Measurements from ENCODE around the gene DOCK6. TPM values are rescaled to one million over a fixed set of nuclear protein-coding genes. Genes with fewer than 3 reads are reported as not detected.
A peak's percentile ranks its signal among the peaks of the same experiment; 100 is the strongest.

DOCK6 gene
- total and polyA plus RNA-seq, 10 of the 15 experiments (the other 5 are each of a cell fraction or from before 2014, with no cell fraction given): 0.76 to 24.8 (median 4.7) TPM

- TF ChIP-seq ETV6 (conservative IDR thresholded peaks at IDR 0.05 in 1 of 2, IDR thresholded peaks at IDR 0.05 in 1 of 2; ENCODE audit: borderline replicate concordance in 1 of 2, low read depth in 1 of 2): no peak
- no peak for TF ChIP-seq POLR2A (IDR thresholded peaks at IDR 0.05; ENCODE audit: low read depth, low read length)
- TF ChIP-seq, protein P1, sequence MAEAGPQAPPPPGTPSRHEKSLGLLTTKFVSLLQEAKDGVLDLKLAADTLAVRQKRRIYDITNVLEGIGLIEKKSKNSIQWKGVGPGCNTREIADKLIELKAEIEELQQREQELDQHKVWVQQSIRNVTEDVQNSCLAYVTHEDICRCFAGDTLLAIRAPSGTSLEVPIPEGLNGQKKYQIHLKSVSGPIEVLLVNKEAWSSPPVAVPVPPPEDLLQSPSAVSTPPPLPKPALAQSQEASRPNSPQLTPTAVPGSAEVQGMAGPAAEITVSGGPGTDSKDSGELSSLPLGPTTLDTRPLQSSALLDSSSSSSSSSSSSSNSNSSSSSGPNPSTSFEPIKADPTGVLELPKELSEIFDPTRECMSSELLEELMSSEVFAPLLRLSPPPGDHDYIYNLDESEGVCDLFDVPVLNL (IDR thresholded peaks at IDR 0.05; ENCODE audit: low read depth, low read length): no peak
- TF ChIP-seq KDM1A (IDR thresholded peaks at IDR 0.05; ENCODE audit: borderline replicate concordance): no peak
- TF ChIP-seq NBN (IDR thresholded peaks at IDR 0.05): no peak
- TF ChIP-seq CREM (IDR thresholded peaks at IDR 0.05; ENCODE audit: low read depth): no peak
- no peak for TF ChIP-seq BCLAF1 (IDR thresholded peaks at IDR 0.05)
- TF ChIP-seq STAT1 (conservative IDR thresholded peaks at IDR 0.05): no peak
- TF ChIP-seq RBBP5 (conservative IDR thresholded peaks at IDR 0.05): no peak
Observed at GRCh38 chr19:11240008-11240444, 22.3 kb downstream of the DOCK6 start (continued).

GRCh38 chr19:11239377-11240000 lies 22.8 kb downstream of the DOCK6 start, which contains the start of gene ANGPTL8:
Gene ANGPTL8, plus strand, starts transcription at chr19:11239619. Its CDS starts 19 bp downstream, at chr19:11239638.
- intact Hi-C loops (cut with micrococcal nuclease; ENCODE audit: unreplicated experiment): no loop called here
- no peak for ATAC-seq

More at GRCh38 chr19:11239377-11240000, 22.8 kb downstream of the DOCK6 start, which contains the start of gene ANGPTL8:
- H3K4me1 ChIP-seq (ENCODE audit: control insufficient read depth, insufficient read depth, low read length): no peaks in the 10 kb centered on the region
- no peaks in the 10 kb centered on the region for H3K27me3 ChIP-seq (replicated peaks in 1 of 2; ENCODE audit: control insufficient read depth in 2 of 2, insufficient read depth in 2 of 2, low read length in 1 of 2)
- H3K9me3 ChIP-seq (replicated peaks; ENCODE audit: control insufficient read depth, insufficient read depth, low read length): no peaks in the 10 kb centered on the region
- H3K4me2 ChIP-seq (ENCODE audit: control insufficient read depth, insufficient read depth): no peak within 1 kb of the TSS
- H3K9ac ChIP-seq (ENCODE audit: control insufficient read depth, insufficient read depth, low read length): no peak within 1 kb of the TSS
- no peak within 1 kb of the TSS for H2AFZ ChIP-seq (ENCODE audit: control insufficient read depth, low read depth, low read length)
- DNase-seq (ENCODE audit: low read depth, low spot score) (no peak), FAIRE-seq (no peak)
- H3K36me3 ChIP-seq (ENCODE audit: control insufficient read depth in 2 of 2, insufficient read depth in 2 of 2, low read length in 1 of 2): no peaks in the 10 kb centered on the region; a peak in 1 of 4 replicates
- no TSS peak for BruUV-seq (replicated peaks)
- TF ChIP-seq POLR2AphosphoS5 (IDR thresholded peaks at IDR 0.05; ENCODE audit: low read length) (0 out of 2 replicates have a peak, but pooled peaks have one; percentile 5), ZBED1 (IDR thresholded peaks at IDR 0.05; ENCODE audit: borderline replicate concordance) (no peak)
- ChIA-PET CTCF (interaction anchor here (0.6 kb wide), 1 partner anchor 113 kb away, joined by 4 read pairs; no protein-coding TSS in a partner anchor), RAD21 (ENCODE audit: unreplicated experiment) (no interaction called here), SMC1A (ENCODE audit: uncharacterized antibody, unreplicated experiment) (interaction anchor here (0.6 kb wide), 1 partner anchor 138 kb away, joined by 4 read pairs; no protein-coding TSS in a partner anchor), POLR2A (interaction anchor here (0.6 kb wide), 1 partner anchor 26 kb away, joined by 3 read pairs; no protein-coding TSS in a partner anchor)
- H4K20me1 ChIP-seq (ENCODE audit: control insufficient read depth, insufficient read depth): no peaks in the 10 kb centered on the region
- in situ Hi-C loops (cut with MboI): no loop called here
- no peaks in the 10 kb centered on the region for H3K79me2 ChIP-seq (ENCODE audit: control insufficient read depth, insufficient read depth, low read length)
- WGBS (ENCODE audit: insufficient coverage, insufficient replicate concordance, low lambda C conversion rate, missing lambda C conversion rate): 68% methylated on average over 23 of the region's 23 CpGs
- no peak within 1 kb of the TSS for H3K27ac ChIP-seq (ENCODE audit: control insufficient read depth, insufficient read depth)
- H3K4me3 ChIP-seq: no peak within 1 kb of the TSS
